ENCODE results near the gene DACH1. TPM values are rescaled to one million over a fixed set of nuclear protein-coding genes. Genes with fewer than 3 reads are reported as not detected.

DACH1 gene
- total RNA-seq, 1 experiment from 2014 or later: 0.11 TPM

GRCh38 chr13:71624653-71625600 lies 242.1 kb downstream of the DACH1 start:
- Histone ChIP-seq H3K9me3 (ENCODE audit: low read depth, low read length, poor library complexity, severe bottlenecking) (no peaks in the 10 kb centered on the region), H3K36me3 (ENCODE audit: insufficient read depth, low read length, poor library complexity, severe bottlenecking) (no peaks in the 10 kb centered on the region), H3K4me3 (ENCODE audit: low read depth, low read length, poor library complexity, severe bottlenecking) (no peak overlapping the region), H3K27me3 (replicated peaks; ENCODE audit: insufficient read depth, low read depth, low read length, poor library complexity) (no peaks in the 10 kb centered on the region), H3K4me1 (ENCODE audit: insufficient read depth, low read length, poor library complexity, severe bottlenecking) (peaks cover 46% of the 10 kb centered on the region), H3K27ac (ENCODE audit: low read depth, low read length, poor library complexity, severe bottlenecking) (no peak overlapping the region)
- ChIA-PET CTCF (no interaction called here), POLR2A (ENCODE audit: low non-redundant PET) (no interaction called here)
- BruUV-seq (replicated peaks): no TSS peak
- intact Hi-C loops (cut with micrococcal nuclease; ENCODE audit: unreplicated experiment): loop anchor here (5.0 to 10.0 kb wide), 2 partner anchors 147 to 240 kb away; partner anchors contain the start of gene DACH1
- TF ChIP-seq EZH2 (IDR thresholded peaks at IDR 0.05; ENCODE audit: borderline replicate concordance, low read depth, low read length, poor library complexity, severe bottlenecking) (no peak), CTCF (conservative IDR thresholded peaks at IDR 0.05; ENCODE audit: low read depth, low read length) (no peak)
- peak; percentile 85 for DNase-seq (ENCODE audit: low spot score)

GRCh38 chr13:71621174-71622124 lies 245.6 kb downstream of the DACH1 start:
- no peak for DNase-seq (ENCODE audit: low spot score)
- Histone ChIP-seq H3K4me1 (ENCODE audit: insufficient read depth, low read length, poor library complexity, severe bottlenecking) (peaks cover 67% of the 10 kb centered on the region), H3K9me3 (ENCODE audit: low read depth, low read length, poor library complexity, severe bottlenecking) (no peaks in the 10 kb centered on the region), H3K4me3 (ENCODE audit: low read depth, low read length, poor library complexity, severe bottlenecking) (no peak overlapping the region), H3K27me3 (replicated peaks; ENCODE audit: insufficient read depth, low read depth, low read length, poor library complexity) (no peaks in the 10 kb centered on the region), H3K36me3 (ENCODE audit: insufficient read depth, low read length, poor library complexity, severe bottlenecking) (no peaks in the 10 kb centered on the region), H3K27ac (ENCODE audit: low read depth, low read length, poor library complexity, severe bottlenecking) (no peak overlapping the region)
- CTCF ChIA-PET: no interaction called here
- TF ChIP-seq EZH2 (IDR thresholded peaks at IDR 0.05; ENCODE audit: borderline replicate concordance, low read depth, low read length, poor library complexity, severe bottlenecking): no peak
- no peak for TF ChIP-seq CTCF (conservative IDR thresholded peaks at IDR 0.05; ENCODE audit: low read depth, low read length)
- intact Hi-C loops (cut with micrococcal nuclease; ENCODE audit: unreplicated experiment): loop anchor here (10.0 kb wide), 1 partner anchor 243 kb away; the partner anchor contains the start of gene DACH1
- BruUV-seq (replicated peaks): no TSS peak
- POLR2A ChIA-PET (ENCODE audit: low non-redundant PET): interaction anchor here (0.8 kb wide), 1 partner anchor 553 kb away, joined by 3 read pairs; no protein-coding TSS in a partner anchor

GRCh38 chr13:71619096-71619495 lies 247.9 kb downstream of the DACH1 start:
- Histone ChIP-seq H3K36me3 (ENCODE audit: insufficient read depth, low read length, poor library complexity, severe bottlenecking) (no peaks in the 10 kb centered on the region), H3K4me1 (ENCODE audit: insufficient read depth, low read length, poor library complexity, severe bottlenecking) (peaks cover 44% of the 10 kb centered on the region), H3K4me3 (ENCODE audit: low read depth, low read length, poor library complexity, severe bottlenecking) (no peak overlapping the region), H3K27ac (ENCODE audit: low read depth, low read length, poor library complexity, severe bottlenecking) (no peak overlapping the region), H3K9me3 (ENCODE audit: low read depth, low read length, poor library complexity, severe bottlenecking) (no peaks in the 10 kb centered on the region), H3K27me3 (replicated peaks; ENCODE audit: insufficient read depth, low read depth, low read length, poor library complexity) (no peaks in the 10 kb centered on the region)
- CTCF ChIA-PET: no interaction called here
- no TSS peak for BruUV-seq (replicated peaks)
- intact Hi-C loops (cut with micrococcal nuclease; ENCODE audit: unreplicated experiment): no loop called here
- DNase-seq (ENCODE audit: low spot score): no peak
- no peak for TF ChIP-seq CTCF (conservative IDR thresholded peaks at IDR 0.05; ENCODE audit: low read depth, low read length)
- TF ChIP-seq EZH2 (IDR thresholded peaks at IDR 0.05; ENCODE audit: borderline replicate concordance, low read depth, low read length, poor library complexity, severe bottlenecking): no peak
- POLR2A ChIA-PET (ENCODE audit: low non-redundant PET): no interaction called here
